GM23338 (cell line): ENCODE data around the gene CLIP2. TPM values are rescaled to one million over a fixed set of nuclear protein-coding genes. Genes with fewer than 3 reads are reported as not detected.

Experiments
- ATAC-seq: fragments of 200-7000 bp; cut with Tn5 transposase; 3 replicates; pipeline ENCODE4 v1.9.1; 2020
- DNase-seq: peaks from one replicate; pipeline ENCODE4 v3.0.0-alpha.2; 2015; ENCODE audit warnings: low spot score
- H2AFZ ChIP-seq: fragments of 200-600 bp; sonication (generic); 2 replicates; pipeline ENCODE4 v1.8.0; 2016; ENCODE audit warnings: antibody characterized with exemption, mild to moderate bottlenecking, moderate library complexity
- H3F3A ChIP-seq: fragments of 200-600 bp; sonication (generic); replicated peaks from 2 replicates; pipeline ENCODE4 v1.8.0; 2017; ENCODE audit warnings: antibody characterized with exemption, mixed run types, low read depth
- H3K27ac ChIP-seq: fragments of 200-600 bp; sonication (generic); 2 replicates; pipeline ENCODE4 v1.6.1; 2016; ENCODE audit warnings: low read depth
- H3K27me3 ChIP-seq: fragments of 200-600 bp; sonication (generic); 2 replicates; pipeline ENCODE4 v1.8.0; 2016; ENCODE audit warnings: mild to moderate bottlenecking, mixed run types, moderate library complexity; ENCODE audit not compliant: insufficient read depth
- H3K36me3 ChIP-seq: fragments of 200-600 bp; sonication (generic); 2 replicates; pipeline ENCODE4 v1.8.0; 2016; ENCODE audit warnings: mild to moderate bottlenecking; ENCODE audit not compliant: insufficient read depth
- H3K4me1 ChIP-seq: fragments of 200-600 bp; sonication (generic); 2 replicates; pipeline ENCODE4 v1.8.0; 2016; ENCODE audit warnings: mild to moderate bottlenecking, moderate library complexity; ENCODE audit not compliant: insufficient read depth
- H3K4me2 ChIP-seq: fragments of 200-600 bp; sonication (generic); 2 replicates; pipeline ENCODE4 v1.7.1; 2017; ENCODE audit warnings: mixed run types
- H3K4me3 ChIP-seq: fragments of 200-600 bp; sonication (generic); 2 replicates; pipeline ENCODE4 v1.6.1; 2016; ENCODE audit warnings: mixed run types
- H3K79me2 ChIP-seq: fragments of 200-600 bp; sonication (generic); replicated peaks from 2 replicates; pipeline ENCODE4 v1.8.0; 2017; ENCODE audit warnings: mild to moderate bottlenecking; ENCODE audit not compliant: insufficient read depth
- H3K9me2 ChIP-seq: fragments of 200-600 bp; sonication (generic); 2 replicates; pipeline ENCODE4 v1.8.0; 2017; ENCODE audit not compliant: insufficient read depth
- H4K20me1 ChIP-seq: fragments of 200-600 bp; sonication (generic); replicated peaks from 2 replicates; pipeline ENCODE4 v1.8.0; 2017; ENCODE audit warnings: mild to moderate bottlenecking; ENCODE audit not compliant: insufficient read depth
- H3K27ac Mint-ChIP-seq: 2 replicates; pipeline ENCODE4 v1.8.0; 2020; ENCODE audit warnings: inconsistent platforms, mild to moderate bottlenecking, moderate library complexity, mixed read lengths
- H3K27me3 Mint-ChIP-seq: 3 replicates; pipeline ENCODE4 v1.8.0; 2022; ENCODE audit warnings: low read depth, mild to moderate bottlenecking, moderate library complexity, mixed read lengths, inconsistent platforms; ENCODE audit not compliant: insufficient read depth, poor library complexity
- H3K36me3 Mint-ChIP-seq: 3 replicates; pipeline ENCODE4 v1.8.0; 2021; ENCODE audit warnings: low read depth, mild to moderate bottlenecking, inconsistent platforms, moderate library complexity, mixed read lengths
- H3K4me1 Mint-ChIP-seq: 3 replicates; pipeline ENCODE4 v1.8.0; 2020; ENCODE audit warnings: mild to moderate bottlenecking, inconsistent platforms, mixed read lengths
- H3K4me3 Mint-ChIP-seq: 3 replicates; pipeline ENCODE4 v1.8.0; 2021; ENCODE audit warnings: moderate library complexity, mild to moderate bottlenecking, inconsistent platforms, mixed read lengths
- H3K9me3 Mint-ChIP-seq: 3 replicates; pipeline ENCODE4 v1.8.0; 2020; ENCODE audit warnings: moderate library complexity, mild to moderate bottlenecking, inconsistent platforms, mixed read lengths
- CREB1 ChIP-seq: fragments of 250-450 bp; sonication (Bioruptor Pico); IDR thresholded peaks from 2 replicates; pipeline ENCODE4 v1.5.0; 2020; ENCODE audit warnings: low read depth, mild to moderate bottlenecking, moderate library complexity
- EZH2 ChIP-seq: fragments of 200-600 bp; sonication (generic); IDR thresholded peaks from one replicate; pipeline ENCODE4 v1.8.0; 2017; ENCODE audit warnings: antibody characterized with exemption, mild to moderate bottlenecking, low read depth; ENCODE audit not compliant: unreplicated experiment
- EZH2phosphoT487 ChIP-seq: fragments of 200-600 bp; sonication (generic); IDR thresholded peaks from one replicate; pipeline ENCODE4 v1.8.1; 2018; ENCODE audit warnings: antibody characterized with exemption; ENCODE audit not compliant: unreplicated experiment
- JUNB ChIP-seq: IDR thresholded peaks from one replicate; pipeline ENCODE4 v1.6.1; 2016; ENCODE audit warnings: antibody characterized with exemption; ENCODE audit not compliant: unreplicated experiment
- NANOG ChIP-seq: IDR thresholded peaks from 2 replicates; pipeline ENCODE4 v1.6.1; 2016; ENCODE audit warnings: antibody characterized with exemption, borderline replicate concordance
- POLR2AphosphoS5 ChIP-seq: IDR thresholded peaks from 2 replicates; pipeline ENCODE4 v1.6.1; 2016; ENCODE audit warnings: antibody characterized with exemption, low read depth
- STAT1 ChIP-seq: IDR thresholded peaks from one replicate; pipeline ENCODE4 v1.6.1; 2016; ENCODE audit warnings: antibody characterized with exemption; ENCODE audit not compliant: unreplicated experiment
- ZNF114 ChIP-seq: fragments of 250-450 bp; sonication (Bioruptor Pico); IDR thresholded peaks from 2 replicates; pipeline ENCODE4 v1.5.0; 2020; ENCODE audit warnings: mild to moderate bottlenecking, moderate library complexity
- ZNF331 ChIP-seq: fragments of 250-450 bp; sonication (Bioruptor Pico); IDR thresholded peaks from 2 replicates; pipeline ENCODE4 v1.5.0; 2020; ENCODE audit warnings: low read depth, mild to moderate bottlenecking, moderate library complexity
- polyA plus RNA-seq: library from polyadenylated mRNA; unstranded; fragments of >200 nt; fragmentation: Nextera tagmentation; extraction: Ambion mirVana; gene quantifications from 2 replicates; pipeline ENCODE4 v1.2.1, GENCODE V29; 2016
- total RNA-seq: library from RNA; depleted of rRNA; stranded (reverse); fragments of >200 nt; shearing (Covaris generic); gene quantifications from 2 replicates; pipeline ENCODE4 v1.2.3, GENCODE V29; 2014
- TF ChIP-seq, protein P1 (sequence below): IDR thresholded peaks from one replicate; pipeline ENCODE4 v1.6.1; 2018; ENCODE audit warnings: antibody characterized with exemption; ENCODE audit not compliant: unreplicated experiment
- TF ChIP-seq, protein P2 (sequence below), 2 experiments: fragments of 200-600 bp in 1 of 2; sonication (generic) in 1 of 2; conservative IDR thresholded peaks; 2 replicates each; pipeline versions ENCODE4 v1.5.1 to v1.6.1; 2016 to 2017; ENCODE audit warnings: antibody characterized with exemption in 2 of 2, low read depth in 2 of 2, mild to moderate bottlenecking in 2 of 2, moderate library complexity in 1 of 2
- TF ChIP-seq, protein P3 (sequence below): fragments of 250-450 bp; sonication (Bioruptor Pico); IDR thresholded peaks from 2 replicates; pipeline ENCODE4 v1.5.0; 2020; ENCODE audit warnings: mild to moderate bottlenecking, moderate library complexity
- TF ChIP-seq, protein P4 (sequence below): IDR thresholded peaks from 2 replicates; pipeline ENCODE4 v1.6.1; 2016; ENCODE audit warnings: antibody characterized with exemption

The CLIP2 gene
- total and polyA plus RNA-seq, 2 experiments from 2014 or later, result 8.1 to 51.9 TPM

DNA sequence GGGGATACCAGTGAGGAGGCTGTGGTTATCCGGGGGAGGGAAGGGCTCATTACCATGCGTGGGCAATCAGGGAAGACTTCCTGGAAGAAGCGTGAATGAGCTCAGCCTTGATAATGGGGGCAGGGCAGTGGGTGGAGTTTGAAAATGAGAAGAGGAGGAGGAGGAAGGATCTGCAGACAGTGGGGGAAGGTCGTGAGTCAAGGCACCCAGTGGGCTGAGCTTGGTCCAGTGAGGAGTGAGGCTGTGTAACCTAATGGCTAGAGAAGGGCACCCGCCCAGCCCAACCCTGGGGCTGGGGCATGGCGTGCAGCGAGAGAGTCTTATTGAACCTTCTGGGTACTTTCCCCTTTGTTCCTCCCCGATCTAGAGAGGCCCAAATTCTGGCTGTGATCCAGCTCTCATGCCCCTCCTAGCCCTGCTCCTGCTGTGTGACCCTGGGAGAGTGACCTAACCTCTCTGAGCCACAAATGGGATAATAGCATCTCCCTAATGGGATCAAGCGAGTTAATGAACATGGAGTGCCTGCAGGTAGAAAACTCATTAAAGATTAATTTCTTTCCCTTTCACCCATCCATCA is 31.5 kb downstream of the CLIP2 start:
- Histone ChIP-seq H3K4me3 (no peak overlapping the region), H4K20me1 (no peaks in the 10 kb centered on the region; the same call in 1 of the 2 replicates), H2AFZ (no peak overlapping the region), H3K79me2 (no peaks in the 10 kb centered on the region; the same call in 1 of the 2 replicates), H3K9me2 (no peaks in the 10 kb centered on the region), H3F3A (peaks cover 3% of the 10 kb centered on the region), H3K4me1 (no peaks in the 10 kb centered on the region; the same call in 1 of the 2 replicates), H3K36me3 (no peaks in the 10 kb centered on the region), H3K27ac (0 out of 2 replicates have a peak overlapping the region, but pooled peaks have one; percentile 2), H3K4me2 (no peak overlapping the region), H3K27me3 (no peaks in the 10 kb centered on the region)
- TF ChIP-seq STAT1 (no peak), JUNB (no peak), POLR2AphosphoS5 (no peak), ZNF114 (no peak), EZH2 (no peak), NANOG (no peak), ZNF331 (no peak), CREB1 (CRISPR knock-in tag) (no peak), EZH2phosphoT487 (no peak)
- TF ChIP-seq, protein P1, sequence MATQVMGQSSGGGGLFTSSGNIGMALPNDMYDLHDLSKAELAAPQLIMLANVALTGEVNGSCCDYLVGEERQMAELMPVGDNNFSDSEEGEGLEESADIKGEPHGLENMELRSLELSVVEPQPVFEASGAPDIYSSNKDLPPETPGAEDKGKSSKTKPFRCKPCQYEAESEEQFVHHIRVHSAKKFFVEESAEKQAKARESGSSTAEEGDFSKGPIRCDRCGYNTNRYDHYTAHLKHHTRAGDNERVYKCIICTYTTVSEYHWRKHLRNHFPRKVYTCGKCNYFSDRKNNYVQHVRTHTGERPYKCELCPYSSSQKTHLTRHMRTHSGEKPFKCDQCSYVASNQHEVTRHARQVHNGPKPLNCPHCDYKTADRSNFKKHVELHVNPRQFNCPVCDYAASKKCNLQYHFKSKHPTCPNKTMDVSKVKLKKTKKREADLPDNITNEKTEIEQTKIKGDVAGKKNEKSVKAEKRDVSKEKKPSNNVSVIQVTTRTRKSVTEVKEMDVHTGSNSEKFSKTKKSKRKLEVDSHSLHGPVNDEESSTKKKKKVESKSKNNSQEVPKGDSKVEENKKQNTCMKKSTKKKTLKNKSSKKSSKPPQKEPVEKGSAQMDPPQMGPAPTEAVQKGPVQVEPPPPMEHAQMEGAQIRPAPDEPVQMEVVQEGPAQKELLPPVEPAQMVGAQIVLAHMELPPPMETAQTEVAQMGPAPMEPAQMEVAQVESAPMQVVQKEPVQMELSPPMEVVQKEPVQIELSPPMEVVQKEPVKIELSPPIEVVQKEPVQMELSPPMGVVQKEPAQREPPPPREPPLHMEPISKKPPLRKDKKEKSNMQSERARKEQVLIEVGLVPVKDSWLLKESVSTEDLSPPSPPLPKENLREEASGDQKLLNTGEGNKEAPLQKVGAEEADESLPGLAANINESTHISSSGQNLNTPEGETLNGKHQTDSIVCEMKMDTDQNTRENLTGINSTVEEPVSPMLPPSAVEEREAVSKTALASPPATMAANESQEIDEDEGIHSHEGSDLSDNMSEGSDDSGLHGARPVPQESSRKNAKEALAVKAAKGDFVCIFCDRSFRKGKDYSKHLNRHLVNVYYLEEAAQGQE, result no peak
- TF ChIP-seq, protein P2, sequence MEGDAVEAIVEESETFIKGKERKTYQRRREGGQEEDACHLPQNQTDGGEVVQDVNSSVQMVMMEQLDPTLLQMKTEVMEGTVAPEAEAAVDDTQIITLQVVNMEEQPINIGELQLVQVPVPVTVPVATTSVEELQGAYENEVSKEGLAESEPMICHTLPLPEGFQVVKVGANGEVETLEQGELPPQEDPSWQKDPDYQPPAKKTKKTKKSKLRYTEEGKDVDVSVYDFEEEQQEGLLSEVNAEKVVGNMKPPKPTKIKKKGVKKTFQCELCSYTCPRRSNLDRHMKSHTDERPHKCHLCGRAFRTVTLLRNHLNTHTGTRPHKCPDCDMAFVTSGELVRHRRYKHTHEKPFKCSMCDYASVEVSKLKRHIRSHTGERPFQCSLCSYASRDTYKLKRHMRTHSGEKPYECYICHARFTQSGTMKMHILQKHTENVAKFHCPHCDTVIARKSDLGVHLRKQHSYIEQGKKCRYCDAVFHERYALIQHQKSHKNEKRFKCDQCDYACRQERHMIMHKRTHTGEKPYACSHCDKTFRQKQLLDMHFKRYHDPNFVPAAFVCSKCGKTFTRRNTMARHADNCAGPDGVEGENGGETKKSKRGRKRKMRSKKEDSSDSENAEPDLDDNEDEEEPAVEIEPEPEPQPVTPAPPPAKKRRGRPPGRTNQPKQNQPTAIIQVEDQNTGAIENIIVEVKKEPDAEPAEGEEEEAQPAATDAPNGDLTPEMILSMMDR (conservative IDR thresholded peaks at IDR 0.05; ENCODE audit: low read depth in 2 of 2), result no peak
- TF ChIP-seq, protein P3, sequence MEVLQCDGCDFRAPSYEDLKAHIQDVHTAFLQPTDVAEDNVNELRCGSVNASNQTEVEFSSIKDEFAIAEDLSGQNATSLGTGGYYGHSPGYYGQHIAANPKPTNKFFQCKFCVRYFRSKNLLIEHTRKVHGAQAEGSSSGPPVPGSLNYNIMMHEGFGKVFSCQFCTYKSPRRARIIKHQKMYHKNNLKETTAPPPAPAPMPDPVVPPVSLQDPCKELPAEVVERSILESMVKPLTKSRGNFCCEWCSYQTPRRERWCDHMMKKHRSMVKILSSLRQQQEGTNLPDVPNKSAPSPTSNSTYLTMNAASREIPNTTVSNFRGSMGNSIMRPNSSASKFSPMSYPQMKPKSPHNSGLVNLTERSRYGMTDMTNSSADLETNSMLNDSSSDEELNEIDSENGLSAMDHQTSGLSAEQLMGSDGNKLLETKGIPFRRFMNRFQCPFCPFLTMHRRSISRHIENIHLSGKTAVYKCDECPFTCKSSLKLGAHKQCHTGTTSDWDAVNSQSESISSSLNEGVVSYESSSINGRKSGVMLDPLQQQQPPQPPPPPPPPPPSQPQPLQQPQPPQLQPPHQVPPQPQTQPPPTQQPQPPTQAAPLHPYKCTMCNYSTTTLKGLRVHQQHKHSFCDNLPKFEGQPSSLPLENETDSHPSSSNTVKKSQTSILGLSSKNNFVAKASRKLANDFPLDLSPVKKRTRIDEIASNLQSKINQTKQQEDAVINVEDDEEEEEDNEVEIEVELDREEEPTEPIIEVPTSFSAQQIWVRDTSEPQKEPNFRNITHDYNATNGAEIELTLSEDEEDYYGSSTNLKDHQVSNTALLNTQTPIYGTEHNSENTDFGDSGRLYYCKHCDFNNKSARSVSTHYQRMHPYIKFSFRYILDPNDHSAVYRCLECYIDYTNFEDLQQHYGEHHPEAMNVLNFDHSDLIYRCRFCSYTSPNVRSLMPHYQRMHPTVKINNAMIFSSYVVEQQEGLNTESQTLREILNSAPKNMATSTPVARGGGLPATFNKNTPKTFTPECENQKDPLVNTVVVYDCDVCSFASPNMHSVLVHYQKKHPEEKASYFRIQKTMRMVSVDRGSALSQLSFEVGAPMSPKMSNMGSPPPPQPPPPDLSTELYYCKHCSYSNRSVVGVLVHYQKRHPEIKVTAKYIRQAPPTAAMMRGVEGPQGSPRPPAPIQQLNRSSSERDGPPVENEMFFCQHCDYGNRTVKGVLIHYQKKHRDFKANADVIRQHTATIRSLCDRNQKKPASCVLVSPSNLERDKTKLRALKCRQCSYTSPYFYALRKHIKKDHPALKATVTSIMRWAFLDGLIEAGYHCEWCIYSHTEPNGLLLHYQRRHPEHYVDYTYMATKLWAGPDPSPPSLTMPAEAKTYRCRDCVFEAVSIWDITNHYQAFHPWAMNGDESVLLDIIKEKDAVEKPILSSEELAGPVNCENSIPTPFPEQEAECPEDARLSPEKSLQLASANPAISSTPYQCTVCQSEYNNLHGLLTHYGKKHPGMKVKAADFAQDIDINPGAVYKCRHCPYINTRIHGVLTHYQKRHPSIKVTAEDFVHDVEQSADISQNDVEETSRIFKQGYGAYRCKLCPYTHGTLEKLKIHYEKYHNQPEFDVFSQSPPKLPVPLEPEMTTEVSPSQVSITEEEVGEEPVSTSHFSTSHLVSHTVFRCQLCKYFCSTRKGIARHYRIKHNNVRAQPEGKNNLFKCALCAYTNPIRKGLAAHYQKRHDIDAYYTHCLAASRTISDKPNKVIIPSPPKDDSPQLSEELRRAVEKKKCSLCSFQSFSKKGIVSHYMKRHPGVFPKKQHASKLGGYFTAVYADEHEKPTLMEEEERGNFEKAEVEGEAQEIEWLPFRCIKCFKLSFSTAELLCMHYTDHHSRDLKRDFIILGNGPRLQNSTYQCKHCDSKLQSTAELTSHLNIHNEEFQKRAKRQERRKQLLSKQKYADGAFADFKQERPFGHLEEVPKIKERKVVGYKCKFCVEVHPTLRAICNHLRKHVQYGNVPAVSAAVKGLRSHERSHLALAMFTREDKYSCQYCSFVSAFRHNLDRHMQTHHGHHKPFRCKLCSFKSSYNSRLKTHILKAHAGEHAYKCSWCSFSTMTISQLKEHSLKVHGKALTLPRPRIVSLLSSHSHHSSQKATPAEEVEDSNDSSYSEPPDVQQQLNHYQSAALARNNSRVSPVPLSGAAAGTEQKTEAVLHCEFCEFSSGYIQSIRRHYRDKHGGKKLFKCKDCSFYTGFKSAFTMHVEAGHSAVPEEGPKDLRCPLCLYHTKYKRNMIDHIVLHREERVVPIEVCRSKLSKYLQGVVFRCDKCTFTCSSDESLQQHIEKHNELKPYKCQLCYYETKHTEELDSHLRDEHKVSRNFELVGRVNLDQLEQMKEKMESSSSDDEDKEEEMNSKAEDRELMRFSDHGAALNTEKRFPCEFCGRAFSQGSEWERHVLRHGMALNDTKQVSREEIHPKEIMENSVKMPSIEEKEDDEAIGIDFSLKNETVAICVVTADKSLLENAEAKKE (CRISPR knock-in tag), result no peak
- TF ChIP-seq, protein P4, sequence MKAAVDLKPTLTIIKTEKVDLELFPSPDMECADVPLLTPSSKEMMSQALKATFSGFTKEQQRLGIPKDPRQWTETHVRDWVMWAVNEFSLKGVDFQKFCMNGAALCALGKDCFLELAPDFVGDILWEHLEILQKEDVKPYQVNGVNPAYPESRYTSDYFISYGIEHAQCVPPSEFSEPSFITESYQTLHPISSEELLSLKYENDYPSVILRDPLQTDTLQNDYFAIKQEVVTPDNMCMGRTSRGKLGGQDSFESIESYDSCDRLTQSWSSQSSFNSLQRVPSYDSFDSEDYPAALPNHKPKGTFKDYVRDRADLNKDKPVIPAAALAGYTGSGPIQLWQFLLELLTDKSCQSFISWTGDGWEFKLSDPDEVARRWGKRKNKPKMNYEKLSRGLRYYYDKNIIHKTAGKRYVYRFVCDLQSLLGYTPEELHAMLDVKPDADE, result no peak
- peaks cover 39% of the 10 kb centered on the region for H3K36me3 Mint-ChIP-seq
- H3K4me1 Mint-ChIP-seq, result peaks cover 8% of the 10 kb centered on the region
- peaks cover 15% of the 10 kb centered on the region for H3K27me3 Mint-ChIP-seq
- H3K27ac Mint-ChIP-seq, result peak overlapping the region; percentile 18; the same call in 1 of the 2 replicates
- no peaks in the 10 kb centered on the region; the same call in 2 of the 3 replicates for H3K9me3 Mint-ChIP-seq
- H3K4me3 Mint-ChIP-seq, result no peak overlapping the region
- peak; percentile 40 for DNase-seq
- ATAC-seq, result peak; percentile 66
